ENCODE measurements around the gene SLC25A12.
"Not testable (repeated sequence)": the region's sequence is repeated elsewhere in the genome, so short reads cannot be mapped to it uniquely, and the experiment has no call there.

DNA sequence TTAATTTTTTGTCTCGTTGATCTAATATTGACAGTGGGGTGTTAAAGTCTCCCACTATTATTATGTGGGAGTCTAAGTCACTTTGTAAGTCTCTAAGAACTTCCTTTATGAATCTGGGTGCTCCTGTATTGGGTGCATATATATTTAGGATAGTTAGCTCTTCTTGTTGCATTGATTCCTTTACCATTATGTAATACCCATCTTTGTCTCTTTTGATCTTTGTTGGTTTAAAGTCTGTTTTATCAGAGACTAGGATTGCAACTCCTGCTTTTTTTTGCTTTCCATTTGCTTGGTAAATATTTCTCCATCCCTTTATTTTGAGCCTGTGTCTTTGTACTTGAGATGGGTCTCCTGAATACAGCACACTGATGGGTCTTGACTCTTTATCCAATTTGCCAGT is 135.3 kb downstream of the SLC25A12 start:
- TF ChIP-seq ADNP (tag; IDR thresholded peaks at IDR 0.05); POLR2AphosphoS5 (IDR thresholded peaks at IDR 0.05; ENCODE audit: control insufficient read depth, insufficient read depth, low read depth, low read length); ZBTB11 (CRISPR knock-in tag; IDR thresholded peaks at IDR 0.05); ZNF146 (CRISPR knock-in tag; IDR thresholded peaks at IDR 0.05; ENCODE audit: unreplicated experiment); POLR3A (IDR thresholded peaks at IDR 0.05; ENCODE audit: borderline replicate concordance, extremely low read depth, insufficient read depth, insufficient read length): not testable (repeated sequence)
- TF ChIP-seq, protein P1, sequence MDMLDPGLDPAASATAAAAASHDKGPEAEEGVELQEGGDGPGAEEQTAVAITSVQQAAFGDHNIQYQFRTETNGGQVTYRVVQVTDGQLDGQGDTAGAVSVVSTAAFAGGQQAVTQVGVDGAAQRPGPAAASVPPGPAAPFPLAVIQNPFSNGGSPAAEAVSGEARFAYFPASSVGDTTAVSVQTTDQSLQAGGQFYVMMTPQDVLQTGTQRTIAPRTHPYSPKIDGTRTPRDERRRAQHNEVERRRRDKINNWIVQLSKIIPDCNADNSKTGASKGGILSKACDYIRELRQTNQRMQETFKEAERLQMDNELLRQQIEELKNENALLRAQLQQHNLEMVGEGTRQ (CRISPR knock-in tag; IDR thresholded peaks at IDR 0.05): not testable (repeated sequence)
- TF ChIP-seq, protein P2, sequence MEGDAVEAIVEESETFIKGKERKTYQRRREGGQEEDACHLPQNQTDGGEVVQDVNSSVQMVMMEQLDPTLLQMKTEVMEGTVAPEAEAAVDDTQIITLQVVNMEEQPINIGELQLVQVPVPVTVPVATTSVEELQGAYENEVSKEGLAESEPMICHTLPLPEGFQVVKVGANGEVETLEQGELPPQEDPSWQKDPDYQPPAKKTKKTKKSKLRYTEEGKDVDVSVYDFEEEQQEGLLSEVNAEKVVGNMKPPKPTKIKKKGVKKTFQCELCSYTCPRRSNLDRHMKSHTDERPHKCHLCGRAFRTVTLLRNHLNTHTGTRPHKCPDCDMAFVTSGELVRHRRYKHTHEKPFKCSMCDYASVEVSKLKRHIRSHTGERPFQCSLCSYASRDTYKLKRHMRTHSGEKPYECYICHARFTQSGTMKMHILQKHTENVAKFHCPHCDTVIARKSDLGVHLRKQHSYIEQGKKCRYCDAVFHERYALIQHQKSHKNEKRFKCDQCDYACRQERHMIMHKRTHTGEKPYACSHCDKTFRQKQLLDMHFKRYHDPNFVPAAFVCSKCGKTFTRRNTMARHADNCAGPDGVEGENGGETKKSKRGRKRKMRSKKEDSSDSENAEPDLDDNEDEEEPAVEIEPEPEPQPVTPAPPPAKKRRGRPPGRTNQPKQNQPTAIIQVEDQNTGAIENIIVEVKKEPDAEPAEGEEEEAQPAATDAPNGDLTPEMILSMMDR (IDR thresholded peaks at IDR 0.05 in 2 of 3, conservative IDR thresholded peaks at IDR 0.05 in 1 of 3; ENCODE audit: insufficient read depth in 2 of 3, low read depth in 1 of 3, low read length in 3 of 3): not testable (repeated sequence)

Measured in K562 (cell line).